HL-60 (cell line): ENCODE data around the gene MANBA.
"Not testable (repeated sequence)": the region's sequence is repeated elsewhere in the genome, so short reads cannot be mapped to it uniquely, and the experiment has no call there.

ENCODE experiments used
- DNase-seq, 2 experiments: peaks; one replicate each; pipeline ENCODE4 v3.0.0-alpha.2; 2010 to 2020; ENCODE audit warnings: low read depth in 1 of 2, low spot score in 1 of 2
- H3K27ac ChIP-seq: fragments of 250-450 bp; sonication (Bioruptor Pico); replicated peaks from 2 replicates; pipeline ENCODE4 v1.5.1; 2020; ENCODE audit warnings: mild to moderate bottlenecking, moderate library complexity
- H3K27me3 ChIP-seq: fragments of 250-450 bp; sonication (Bioruptor Pico); 2 replicates; pipeline ENCODE4 v1.5.1; 2021; ENCODE audit warnings: mild to moderate bottlenecking, moderate library complexity; ENCODE audit not compliant: insufficient read depth, poor library complexity, severe bottlenecking
- H3K4me3 ChIP-seq: replicated peaks from 2 replicates; pipeline ENCODE4 v1.5.1; 2011; ENCODE audit warnings: mild to moderate bottlenecking, control low read depth, low read length; ENCODE audit not compliant: insufficient read depth
- GABPA ChIP-seq: IDR thresholded peaks from 2 replicates; pipeline ENCODE4 v1.6.1; 2012; ENCODE audit warnings: low read depth
- POLR2AphosphoS5 ChIP-seq: IDR thresholded peaks from 2 replicates; pipeline ENCODE4 v1.6.1; 2012; ENCODE audit warnings: low read depth
- SPI1 ChIP-seq: IDR thresholded peaks from 2 replicates; pipeline ENCODE4 v1.6.1; 2012; ENCODE audit warnings: low read depth, mild to moderate bottlenecking, borderline replicate concordance
- TF ChIP-seq, protein P1 (sequence below): IDR thresholded peaks from one replicate; pipeline ENCODE4 v1.5.1; 2011; ENCODE audit warnings: low read length, control low read depth, inconsistent platforms; ENCODE audit not compliant: insufficient read depth
- TF ChIP-seq, protein P2 (sequence below): IDR thresholded peaks from 2 replicates; pipeline ENCODE4 v1.6.1; 2012; ENCODE audit warnings: low read depth; ENCODE audit not compliant: insufficient replicate concordance

MANBA gene

DNA sequence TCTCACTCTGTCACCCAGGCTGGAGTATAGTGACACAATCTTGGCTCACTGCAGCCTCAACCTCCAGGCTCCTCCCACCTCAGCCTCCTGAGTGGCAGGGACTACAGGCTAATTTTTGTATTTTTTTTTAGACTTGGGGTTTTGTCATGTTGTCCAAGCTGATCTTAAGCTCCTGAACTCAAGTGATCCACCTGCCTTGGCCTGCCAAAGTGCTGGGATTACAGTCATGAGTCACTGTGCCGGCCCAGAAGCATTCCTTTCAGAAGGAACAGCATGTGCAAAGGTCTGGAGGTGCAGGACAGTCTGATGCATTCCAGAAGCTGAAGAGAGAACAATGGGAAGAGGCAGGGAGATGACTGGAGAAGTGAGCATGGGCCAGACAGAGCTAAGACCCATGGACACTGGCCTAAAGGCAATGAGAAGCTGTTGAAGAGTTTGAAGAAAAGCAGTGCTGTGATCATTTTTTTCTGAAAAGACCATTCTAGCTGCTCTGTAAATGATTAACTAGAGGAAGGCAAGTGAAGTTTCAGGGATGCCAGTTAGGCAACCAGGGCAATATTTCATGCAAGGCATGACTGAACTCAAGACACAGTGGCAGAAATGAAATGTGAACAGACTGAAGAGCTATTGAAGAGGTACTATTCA, 43.2 kb downstream of the MANBA start:
- no peak overlapping the region for H3K4me3 ChIP-seq
- H3K27ac ChIP-seq: no peak overlapping the region
- TF ChIP-seq SPI1 (no peak), GABPA (no peak), POLR2AphosphoS5 (no peak)
- TF ChIP-seq, protein P1, sequence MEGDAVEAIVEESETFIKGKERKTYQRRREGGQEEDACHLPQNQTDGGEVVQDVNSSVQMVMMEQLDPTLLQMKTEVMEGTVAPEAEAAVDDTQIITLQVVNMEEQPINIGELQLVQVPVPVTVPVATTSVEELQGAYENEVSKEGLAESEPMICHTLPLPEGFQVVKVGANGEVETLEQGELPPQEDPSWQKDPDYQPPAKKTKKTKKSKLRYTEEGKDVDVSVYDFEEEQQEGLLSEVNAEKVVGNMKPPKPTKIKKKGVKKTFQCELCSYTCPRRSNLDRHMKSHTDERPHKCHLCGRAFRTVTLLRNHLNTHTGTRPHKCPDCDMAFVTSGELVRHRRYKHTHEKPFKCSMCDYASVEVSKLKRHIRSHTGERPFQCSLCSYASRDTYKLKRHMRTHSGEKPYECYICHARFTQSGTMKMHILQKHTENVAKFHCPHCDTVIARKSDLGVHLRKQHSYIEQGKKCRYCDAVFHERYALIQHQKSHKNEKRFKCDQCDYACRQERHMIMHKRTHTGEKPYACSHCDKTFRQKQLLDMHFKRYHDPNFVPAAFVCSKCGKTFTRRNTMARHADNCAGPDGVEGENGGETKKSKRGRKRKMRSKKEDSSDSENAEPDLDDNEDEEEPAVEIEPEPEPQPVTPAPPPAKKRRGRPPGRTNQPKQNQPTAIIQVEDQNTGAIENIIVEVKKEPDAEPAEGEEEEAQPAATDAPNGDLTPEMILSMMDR: no peak
- TF ChIP-seq, protein P2, sequence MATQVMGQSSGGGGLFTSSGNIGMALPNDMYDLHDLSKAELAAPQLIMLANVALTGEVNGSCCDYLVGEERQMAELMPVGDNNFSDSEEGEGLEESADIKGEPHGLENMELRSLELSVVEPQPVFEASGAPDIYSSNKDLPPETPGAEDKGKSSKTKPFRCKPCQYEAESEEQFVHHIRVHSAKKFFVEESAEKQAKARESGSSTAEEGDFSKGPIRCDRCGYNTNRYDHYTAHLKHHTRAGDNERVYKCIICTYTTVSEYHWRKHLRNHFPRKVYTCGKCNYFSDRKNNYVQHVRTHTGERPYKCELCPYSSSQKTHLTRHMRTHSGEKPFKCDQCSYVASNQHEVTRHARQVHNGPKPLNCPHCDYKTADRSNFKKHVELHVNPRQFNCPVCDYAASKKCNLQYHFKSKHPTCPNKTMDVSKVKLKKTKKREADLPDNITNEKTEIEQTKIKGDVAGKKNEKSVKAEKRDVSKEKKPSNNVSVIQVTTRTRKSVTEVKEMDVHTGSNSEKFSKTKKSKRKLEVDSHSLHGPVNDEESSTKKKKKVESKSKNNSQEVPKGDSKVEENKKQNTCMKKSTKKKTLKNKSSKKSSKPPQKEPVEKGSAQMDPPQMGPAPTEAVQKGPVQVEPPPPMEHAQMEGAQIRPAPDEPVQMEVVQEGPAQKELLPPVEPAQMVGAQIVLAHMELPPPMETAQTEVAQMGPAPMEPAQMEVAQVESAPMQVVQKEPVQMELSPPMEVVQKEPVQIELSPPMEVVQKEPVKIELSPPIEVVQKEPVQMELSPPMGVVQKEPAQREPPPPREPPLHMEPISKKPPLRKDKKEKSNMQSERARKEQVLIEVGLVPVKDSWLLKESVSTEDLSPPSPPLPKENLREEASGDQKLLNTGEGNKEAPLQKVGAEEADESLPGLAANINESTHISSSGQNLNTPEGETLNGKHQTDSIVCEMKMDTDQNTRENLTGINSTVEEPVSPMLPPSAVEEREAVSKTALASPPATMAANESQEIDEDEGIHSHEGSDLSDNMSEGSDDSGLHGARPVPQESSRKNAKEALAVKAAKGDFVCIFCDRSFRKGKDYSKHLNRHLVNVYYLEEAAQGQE: no peak
- DNase-seq: no peak
- no peaks in the 10 kb centered on the region for H3K27me3 ChIP-seq

DNA sequence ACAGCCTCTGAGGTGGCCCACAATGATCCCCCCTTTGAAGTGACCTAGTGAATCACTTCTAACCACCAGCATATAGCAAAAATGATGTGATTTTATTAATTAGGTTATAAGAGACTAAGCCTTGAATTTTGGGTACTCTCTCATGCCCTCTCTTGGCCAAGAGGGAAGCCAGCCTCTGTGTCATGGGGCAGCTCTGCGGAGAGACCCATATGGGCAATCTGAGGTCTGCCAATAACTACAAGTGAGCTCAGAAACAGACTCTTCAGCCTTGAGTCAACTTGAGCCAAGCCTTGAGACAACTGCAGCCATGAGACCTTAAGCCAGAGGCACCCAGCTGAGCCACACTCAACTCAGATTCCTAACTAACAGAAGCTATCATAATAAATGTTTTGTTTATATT, 45.7 kb downstream of the MANBA start:
- Histone ChIP-seq H3K4me3 (no peak overlapping the region), H3K27ac (no peak overlapping the region), H3K27me3 (no peaks in the 10 kb centered on the region)
- no peak for DNase-seq
- TF ChIP-seq, protein P2: no peak
- TF ChIP-seq GABPA (no peak), SPI1 (no peak), POLR2AphosphoS5 (no peak)
- TF ChIP-seq, protein P1: no peak

DNA sequence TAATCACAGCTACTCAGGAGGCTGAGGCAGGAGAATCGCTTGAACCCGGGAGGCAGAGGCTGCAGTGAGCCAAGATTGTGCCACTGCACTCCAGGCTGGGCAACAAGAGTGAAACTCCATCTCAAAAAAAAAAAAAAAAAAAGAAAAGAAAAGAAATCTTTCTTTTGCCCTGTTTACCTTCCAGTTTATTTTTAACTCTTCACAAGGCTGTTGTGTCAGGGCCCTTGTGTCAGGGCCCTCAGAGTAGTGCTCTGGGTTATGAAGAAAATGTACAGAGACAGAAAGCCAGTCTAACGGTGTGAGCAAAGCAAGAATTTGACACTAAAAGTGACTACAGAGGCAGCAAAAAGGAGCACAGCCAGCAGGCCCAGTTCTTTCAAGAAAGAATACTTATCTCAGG, 47.0 kb downstream of the MANBA start:
- H3K27me3 ChIP-seq, DNase-seq, H3K27ac ChIP-seq, H3K4me3 ChIP-seq: not testable (repeated sequence)

DNA sequence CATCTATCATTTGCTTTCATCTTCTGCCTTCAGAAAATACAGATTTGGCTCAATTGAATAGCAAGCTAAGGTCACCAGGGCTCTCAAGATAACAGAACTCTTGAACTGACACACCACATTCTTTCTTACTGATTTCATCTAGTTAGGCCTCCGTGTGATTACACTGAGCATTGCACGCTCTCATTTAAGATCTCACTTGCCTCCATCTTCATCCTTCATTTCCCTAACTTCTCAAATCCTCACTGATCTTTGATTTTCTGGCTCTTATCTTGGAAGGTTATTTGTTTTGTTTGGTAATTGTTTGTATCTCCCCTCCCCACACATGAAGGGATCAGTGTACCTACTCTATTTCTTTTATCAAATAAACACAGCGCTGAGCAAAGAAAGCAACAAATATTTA, 47.7 kb downstream of the MANBA start:
- DNase-seq: no peak
- Histone ChIP-seq H3K27ac (no peak overlapping the region), H3K4me3 (no peak overlapping the region), H3K27me3 (no peaks in the 10 kb centered on the region)
- TF ChIP-seq, protein P2: no peak
- TF ChIP-seq SPI1 (no peak), GABPA (no peak), POLR2AphosphoS5 (no peak)
- TF ChIP-seq, protein P1: no peak
